Measurements from ENCODE around the gene CDC40.
"Not testable (repeated sequence)": the region's sequence is repeated elsewhere in the genome, so short reads cannot be mapped to it uniquely, and the experiment has no call there.

CDC40 gene

GRCh38 chr6:110272781-110273180 lies 92.6 kb downstream of the CDC40 start:
- not testable (repeated sequence) for DNase-seq

GRCh38 chr6:110277100-110277665 lies 97.0 kb downstream of the CDC40 start:
- no peak for DNase-seq

Data from activated T-cell treated with anti-CD3 and anti-CD28 coated beads, Interleukin-2, amount 50 U/mL, for 1 hour (primary cell).